Loucy (cell line): ENCODE data around the gene ZNF701.
A peak's percentile ranks its signal among the peaks of the same experiment; 100 is the strongest.

Source experiments
- H2AFZ ChIP-seq: fragments of 200-600 bp; sonication (generic); 2 replicates; pipeline ENCODE4 v1.6.0; 2016; ENCODE audit warnings: antibody characterized with exemption, mild to moderate bottlenecking, low read length, moderate library complexity
- H3F3A ChIP-seq: fragments of 200-600 bp; 2 replicates; pipeline ENCODE4 v1.6.0; 2016; ENCODE audit warnings: antibody characterized with exemption, low read depth, mild to moderate bottlenecking
- H3K27me3 ChIP-seq: fragments of 200-600 bp; sonication (generic); 2 replicates; pipeline ENCODE4 v1.6.1; 2014; ENCODE audit warnings: low read length, mild to moderate bottlenecking; ENCODE audit not compliant: insufficient read depth, poor library complexity, severe bottlenecking
- H3K36me3 ChIP-seq: fragments of 200-600 bp; sonication (generic); 2 replicates; pipeline ENCODE4 v1.6.1; 2016; ENCODE audit warnings: low read length; ENCODE audit not compliant: insufficient read depth
- H3K4me1 ChIP-seq: fragments of 200-600 bp; sonication (generic); 2 replicates; pipeline ENCODE4 v1.5.1; 2014; ENCODE audit warnings: low read length, mild to moderate bottlenecking; ENCODE audit not compliant: insufficient read depth, poor library complexity, severe bottlenecking
- H3K4me2 ChIP-seq: fragments of 200-600 bp; sonication (generic); 2 replicates; pipeline ENCODE4 v1.6.0; 2014; ENCODE audit warnings: antibody characterized with exemption, low read length, low read depth, mild to moderate bottlenecking; ENCODE audit not compliant: poor library complexity, severe bottlenecking
- H3K4me3 ChIP-seq: fragments of 200-600 bp; sonication (generic); 2 replicates; pipeline ENCODE4 v1.5.1; 2014; ENCODE audit warnings: low read length, mild to moderate bottlenecking, mixed read lengths; ENCODE audit not compliant: poor library complexity, severe bottlenecking
- H3K79me2 ChIP-seq: fragments of 200-600 bp; sonication (generic); 2 replicates; pipeline ENCODE4 v1.6.1; 2014; ENCODE audit warnings: low read length; ENCODE audit not compliant: insufficient read depth
- H3K9ac ChIP-seq: fragments of 200-600 bp; sonication (generic); 2 replicates; pipeline ENCODE4 v1.6.0; 2014; ENCODE audit warnings: mild to moderate bottlenecking, low read depth, low read length, moderate library complexity; ENCODE audit not compliant: poor library complexity, severe bottlenecking
- H3K9me2 ChIP-seq: fragments of 200-600 bp; sonication (generic); replicated peaks from 2 replicates; pipeline ENCODE4 v1.6.1; 2016; ENCODE audit warnings: low read depth, low read length, mixed read lengths
- H3K9me3 ChIP-seq: fragments of 200-600 bp; sonication (generic); 2 replicates; pipeline ENCODE4 v1.6.1; 2014; ENCODE audit warnings: mild to moderate bottlenecking, antibody characterized with exemption, low read length, low read depth; ENCODE audit not compliant: insufficient read depth
- H4K20me1 ChIP-seq: fragments of 200-600 bp; sonication (generic); 2 replicates; pipeline ENCODE4 v1.6.0; 2014; ENCODE audit warnings: antibody characterized with exemption, low read length, mild to moderate bottlenecking; ENCODE audit not compliant: insufficient read depth, poor library complexity, severe bottlenecking
- CTCF ChIP-seq: fragments of 200-600 bp; sonication (generic); conservative IDR thresholded peaks from 2 replicates; pipeline ENCODE4 v1.5.1; 2014; ENCODE audit warnings: mild to moderate bottlenecking, antibody characterized with exemption, low read length
- EZH2phosphoT487 ChIP-seq: fragments of 200-600 bp; IDR thresholded peaks from 2 replicates; pipeline ENCODE4 v1.6.1; 2018; ENCODE audit warnings: antibody characterized with exemption, mild to moderate bottlenecking, moderate library complexity, borderline replicate concordance

Gene ZNF701

GRCh38 chr19:52584736-52585440 is 14.8 kb downstream of the ZNF701 start:
- Histone ChIP-seq H4K20me1 (no peaks in the 10 kb centered on the region), H3F3A (no peaks in the 10 kb centered on the region), H3K4me1 (no peaks in the 10 kb centered on the region), H3K4me2 (no peak overlapping the region), H3K9ac (no peak overlapping the region), H3K36me3 (peaks cover 35% of the 10 kb centered on the region), H3K79me2 (no peaks in the 10 kb centered on the region; the same call in 1 of the 2 replicates), H2AFZ (no peak overlapping the region), H3K4me3 (no peak overlapping the region), H3K9me2 (no peaks in the 10 kb centered on the region), H3K27me3 (no peaks in the 10 kb centered on the region), H3K9me3 (no peaks in the 10 kb centered on the region)
- TF ChIP-seq CTCF (no peak), EZH2phosphoT487 (no peak)

GRCh38 chr19:52585604-52586003 is 15.5 kb downstream of the ZNF701 start:
- H2AFZ ChIP-seq: no peak overlapping the region
- H3K9me3 ChIP-seq: no peaks in the 10 kb centered on the region
- no peak overlapping the region for H3K4me2 ChIP-seq
- TF ChIP-seq CTCF: no peak
- no peak for TF ChIP-seq EZH2phosphoT487
- H3F3A ChIP-seq: no peaks in the 10 kb centered on the region
- no peak overlapping the region for H3K9ac ChIP-seq
- H3K36me3 ChIP-seq: peaks cover 35% of the 10 kb centered on the region
- H3K9me2 ChIP-seq: no peaks in the 10 kb centered on the region
- H3K4me1 ChIP-seq: no peaks in the 10 kb centered on the region
- no peaks in the 10 kb centered on the region for H4K20me1 ChIP-seq
- no peaks in the 10 kb centered on the region for H3K27me3 ChIP-seq
- no peaks in the 10 kb centered on the region; the same call in 1 of the 2 replicates for H3K79me2 ChIP-seq
- H3K4me3 ChIP-seq: no peak overlapping the region

- no peak overlapping the region for H3K4me3 ChIP-seq
- H3K36me3 ChIP-seq: peaks cover 9% of the 10 kb centered on the region; the same call in 1 of the 2 replicates
- H3K4me2 ChIP-seq: no peak overlapping the region
- no peaks in the 10 kb centered on the region for H3K4me1 ChIP-seq
- no peaks in the 10 kb centered on the region for H3K9me2 ChIP-seq
- H4K20me1 ChIP-seq: no peaks in the 10 kb centered on the region
- H3F3A ChIP-seq: no peaks in the 10 kb centered on the region
- TF ChIP-seq CTCF (peak; percentile 67), EZH2phosphoT487 (no peak)
- no peaks in the 10 kb centered on the region for H3K27me3 ChIP-seq
- H3K9me3 ChIP-seq: no peaks in the 10 kb centered on the region
- H3K9ac ChIP-seq: no peak overlapping the region
- H2AFZ ChIP-seq: no peak overlapping the region
- no peaks in the 10 kb centered on the region for H3K79me2 ChIP-seq
These were observed 20.6 kb downstream of the ZNF701 start for GRCh38 chr19:52590728-52591127.
